ENCODE results near the gene LPGAT1. TPM values are rescaled to one million over a fixed set of nuclear protein-coding genes. Genes with fewer than 3 reads are reported as not detected.
"Not testable (repeated sequence)": the region's sequence is repeated elsewhere in the genome, so short reads cannot be mapped to it uniquely, and the experiment has no call there.

Gene LPGAT1
- total RNA-seq, 1 donor from 2014 or later = 21.4 TPM

- no peak overlapping the region for H3K27ac ChIP-seq (ENCODE audit: low read depth, low read length)
- H3K4me3 ChIP-seq (ENCODE audit: low read length in 3 of 3) = no peak overlapping the region
- H3K27me3 ChIP-seq (ENCODE audit: control insufficient read depth in 3 of 3, insufficient read depth in 3 of 3, low read length in 3 of 3) = peaks cover 0 to 3% (median 2%) of the 10 kb centered on the region in 3 donors
- no peak overlapping the region for H3K9ac ChIP-seq (ENCODE audit: low read depth in 1 of 3, low read length in 3 of 3)
- H3K36me3 ChIP-seq (ENCODE audit: control insufficient read depth in 3 of 3, insufficient read depth in 3 of 3, low read length in 3 of 3) = no peaks in the 10 kb centered on the region
- H3K9me3 ChIP-seq (ENCODE audit: control insufficient read depth in 3 of 3, low read length in 3 of 3) = no peaks in the 10 kb centered on the region
- no peaks in the 10 kb centered on the region for H3K4me1 ChIP-seq (ENCODE audit: control insufficient read depth in 3 of 3, insufficient read depth in 3 of 3, low read length in 3 of 3)
Measured at GRCh38 chr1:211730347-211730746, 100.2 kb downstream of the LPGAT1 start.

GRCh38 chr1:211729238-211729637, 101.3 kb downstream of the LPGAT1 start:
- H3K36me3 ChIP-seq (ENCODE audit: control insufficient read depth in 3 of 3, insufficient read depth in 3 of 3, low read length in 3 of 3) = no peaks in the 10 kb centered on the region

GRCh38 chr1:211726467-211726995, 104.0 kb downstream of the LPGAT1 start:
- no peaks in the 10 kb centered on the region for H3K4me1 ChIP-seq (ENCODE audit: control insufficient read depth in 3 of 3, insufficient read depth in 3 of 3, low read length in 3 of 3)
- no peak overlapping the region for H3K27ac ChIP-seq (ENCODE audit: low read depth, low read length)
- H3K9ac ChIP-seq (ENCODE audit: low read depth in 1 of 3, low read length in 3 of 3) = no peak overlapping the region
- peaks cover 0 to 4% (median 0%) of the 10 kb centered on the region in 3 donors for H3K27me3 ChIP-seq (ENCODE audit: control insufficient read depth in 3 of 3, insufficient read depth in 3 of 3, low read length in 3 of 3)
- no peaks in the 10 kb centered on the region for H3K9me3 ChIP-seq (ENCODE audit: control insufficient read depth in 3 of 3, low read length in 3 of 3)
- no peaks in the 10 kb centered on the region for H3K36me3 ChIP-seq (ENCODE audit: control insufficient read depth in 3 of 3, insufficient read depth in 3 of 3, low read length in 3 of 3)
- H3K4me3 ChIP-seq (ENCODE audit: low read length in 3 of 3) = no peak overlapping the region

More at GRCh38 chr1:211729238-211729637, 101.3 kb downstream of the LPGAT1 start:
- Histone ChIP-seq H3K27ac (ENCODE audit: low read depth, low read length) (no peak overlapping the region), H3K27me3 (ENCODE audit: control insufficient read depth in 3 of 3, insufficient read depth in 3 of 3, low read length in 3 of 3) (peaks cover 0 to 3% (median 2%) of the 10 kb centered on the region in 3 donors), H3K9me3 (ENCODE audit: control insufficient read depth in 3 of 3, low read length in 3 of 3) (no peaks in the 10 kb centered on the region), H3K9ac (ENCODE audit: low read depth in 1 of 3, low read length in 3 of 3) (no peak overlapping the region), H3K4me1 (ENCODE audit: control insufficient read depth in 3 of 3, insufficient read depth in 3 of 3, low read length in 3 of 3) (no peaks in the 10 kb centered on the region), H3K4me3 (ENCODE audit: low read length in 3 of 3) (no peak overlapping the region)

GRCh38 chr1:211724687-211725196, 105.8 kb downstream of the LPGAT1 start:
- Histone ChIP-seq H3K27ac (ENCODE audit: low read depth, low read length) (no peak overlapping the region), H3K36me3 (ENCODE audit: control insufficient read depth in 3 of 3, insufficient read depth in 3 of 3, low read length in 3 of 3) (no peaks in the 10 kb centered on the region), H3K9ac (ENCODE audit: low read depth in 1 of 3, low read length in 3 of 3) (no peak overlapping the region), H3K27me3 (ENCODE audit: control insufficient read depth in 3 of 3, insufficient read depth in 3 of 3, low read length in 3 of 3) (peaks cover 0 to 3% (median 2%) of the 10 kb centered on the region in 3 donors), H3K4me1 (ENCODE audit: control insufficient read depth in 3 of 3, insufficient read depth in 3 of 3, low read length in 3 of 3) (no peaks in the 10 kb centered on the region), H3K4me3 (ENCODE audit: low read length in 3 of 3) (no peak overlapping the region), H3K9me3 (ENCODE audit: control insufficient read depth in 3 of 3, low read length in 3 of 3) (no peaks in the 10 kb centered on the region)

GRCh38 chr1:211723273-211723672, 107.3 kb downstream of the LPGAT1 start:
- Histone ChIP-seq H3K27me3 (ENCODE audit: control insufficient read depth in 3 of 3, insufficient read depth in 3 of 3, low read length in 3 of 3) (peaks cover 0 to 3% (median 2%) of the 10 kb centered on the region in 3 donors), H3K4me3 (ENCODE audit: low read length in 3 of 3) (no peak overlapping the region), H3K9me3 (ENCODE audit: control insufficient read depth in 3 of 3, low read length in 3 of 3) (no peaks in the 10 kb centered on the region), H3K4me1 (ENCODE audit: control insufficient read depth in 3 of 3, insufficient read depth in 3 of 3, low read length in 3 of 3) (no peaks in the 10 kb centered on the region), H3K36me3 (ENCODE audit: control insufficient read depth in 3 of 3, insufficient read depth in 3 of 3, low read length in 3 of 3) (no peaks in the 10 kb centered on the region), H3K27ac (ENCODE audit: low read depth, low read length) (no peak overlapping the region), H3K9ac (ENCODE audit: low read depth in 1 of 3, low read length in 3 of 3) (no peak overlapping the region)

GRCh38 chr1:211722277-211723175, 108.0 kb downstream of the LPGAT1 start:
- H3K9ac ChIP-seq (ENCODE audit: low read depth in 1 of 3, low read length in 3 of 3) = no peak overlapping the region

GRCh38 chr1:211716555-211716954, 114.0 kb downstream of the LPGAT1 start:
- H3K9ac ChIP-seq (ENCODE audit: low read depth in 1 of 3, low read length in 3 of 3); H3K4me1 ChIP-seq (ENCODE audit: control insufficient read depth in 3 of 3, insufficient read depth in 3 of 3, low read length in 3 of 3); H3K27me3 ChIP-seq (ENCODE audit: control insufficient read depth in 3 of 3, insufficient read depth in 3 of 3, low read length in 3 of 3); H3K27ac ChIP-seq (ENCODE audit: low read depth, low read length); H3K4me3 ChIP-seq (ENCODE audit: low read length in 3 of 3); H3K36me3 ChIP-seq (ENCODE audit: control insufficient read depth in 3 of 3, insufficient read depth in 3 of 3, low read length in 3 of 3); H3K9me3 ChIP-seq (ENCODE audit: control insufficient read depth in 3 of 3, low read length in 3 of 3): not testable (repeated sequence)

More at GRCh38 chr1:211722277-211723175, 108.0 kb downstream of the LPGAT1 start:
- H3K4me3 ChIP-seq (ENCODE audit: low read length in 3 of 3) = no peak overlapping the region
- H3K4me1 ChIP-seq (ENCODE audit: control insufficient read depth in 3 of 3, insufficient read depth in 3 of 3, low read length in 3 of 3) = no peaks in the 10 kb centered on the region
- no peak overlapping the region for H3K27ac ChIP-seq (ENCODE audit: low read depth, low read length)
- no peaks in the 10 kb centered on the region for H3K9me3 ChIP-seq (ENCODE audit: control insufficient read depth in 3 of 3, low read length in 3 of 3)
- peaks cover 0 to 3% (median 2%) of the 10 kb centered on the region in 3 donors for H3K27me3 ChIP-seq (ENCODE audit: control insufficient read depth in 3 of 3, insufficient read depth in 3 of 3, low read length in 3 of 3)
- no peaks in the 10 kb centered on the region for H3K36me3 ChIP-seq (ENCODE audit: control insufficient read depth in 3 of 3, insufficient read depth in 3 of 3, low read length in 3 of 3)

GRCh38 chr1:211715971-211716370, 114.6 kb downstream of the LPGAT1 start:
- H3K27me3 ChIP-seq (ENCODE audit: control insufficient read depth in 3 of 3, insufficient read depth in 3 of 3, low read length in 3 of 3) = no peaks in the 10 kb centered on the region
- H3K27ac ChIP-seq (ENCODE audit: low read depth, low read length) = no peak overlapping the region
- no peaks in the 10 kb centered on the region for H3K4me1 ChIP-seq (ENCODE audit: control insufficient read depth in 3 of 3, insufficient read depth in 3 of 3, low read length in 3 of 3)
- H3K9me3 ChIP-seq (ENCODE audit: control insufficient read depth in 3 of 3, low read length in 3 of 3) = no peaks in the 10 kb centered on the region
- no peak overlapping the region for H3K4me3 ChIP-seq (ENCODE audit: low read length in 3 of 3)
- no peaks in the 10 kb centered on the region for H3K36me3 ChIP-seq (ENCODE audit: control insufficient read depth in 3 of 3, insufficient read depth in 3 of 3, low read length in 3 of 3)
- no peak overlapping the region for H3K9ac ChIP-seq (ENCODE audit: low read depth in 1 of 3, low read length in 3 of 3)

- no peaks in the 10 kb centered on the region for H3K9me3 ChIP-seq (ENCODE audit: control insufficient read depth in 3 of 3, low read length in 3 of 3)
Measured at GRCh38 chr1:211714154-211714553, 116.4 kb downstream of the LPGAT1 start.

GRCh38 chr1:211713231-211713630, 117.3 kb downstream of the LPGAT1 start:
- Histone ChIP-seq H3K4me3 (ENCODE audit: low read length in 3 of 3) (no peak overlapping the region), H3K9me3 (ENCODE audit: control insufficient read depth in 3 of 3, low read length in 3 of 3) (no peaks in the 10 kb centered on the region), H3K4me1 (ENCODE audit: control insufficient read depth in 3 of 3, insufficient read depth in 3 of 3, low read length in 3 of 3) (no peaks in the 10 kb centered on the region), H3K27ac (ENCODE audit: low read depth, low read length) (no peak overlapping the region), H3K27me3 (ENCODE audit: control insufficient read depth in 3 of 3, insufficient read depth in 3 of 3, low read length in 3 of 3) (no peaks in the 10 kb centered on the region), H3K9ac (ENCODE audit: low read depth in 1 of 3, low read length in 3 of 3) (no peak overlapping the region), H3K36me3 (ENCODE audit: control insufficient read depth in 3 of 3, insufficient read depth in 3 of 3, low read length in 3 of 3) (no peaks in the 10 kb centered on the region)

More at GRCh38 chr1:211714154-211714553, 116.4 kb downstream of the LPGAT1 start:
- Histone ChIP-seq H3K4me1 (ENCODE audit: control insufficient read depth in 3 of 3, insufficient read depth in 3 of 3, low read length in 3 of 3) (no peaks in the 10 kb centered on the region), H3K27ac (ENCODE audit: low read depth, low read length) (no peak overlapping the region), H3K4me3 (ENCODE audit: low read length in 3 of 3) (no peak overlapping the region), H3K9ac (ENCODE audit: low read depth in 1 of 3, low read length in 3 of 3) (no peak overlapping the region), H3K27me3 (ENCODE audit: control insufficient read depth in 3 of 3, insufficient read depth in 3 of 3, low read length in 3 of 3) (no peaks in the 10 kb centered on the region), H3K36me3 (ENCODE audit: control insufficient read depth in 3 of 3, insufficient read depth in 3 of 3, low read length in 3 of 3) (no peaks in the 10 kb centered on the region)
